HG02623 (cell line): ENCODE measurements around the gene CCDC154.

Experiments
- ATAC-seq: cut with Tn5 transposase; IDR thresholded peaks from one replicate; pipeline ENCODE4 v1.9.1; 2021; ENCODE audit warnings: moderate library complexity; ENCODE audit not compliant: unreplicated experiment

CCDC154 gene

GRCh38 chr16:1438229-1439057 is 5.9 kb downstream of the CCDC154 start:
- no peak for ATAC-seq

DNA sequence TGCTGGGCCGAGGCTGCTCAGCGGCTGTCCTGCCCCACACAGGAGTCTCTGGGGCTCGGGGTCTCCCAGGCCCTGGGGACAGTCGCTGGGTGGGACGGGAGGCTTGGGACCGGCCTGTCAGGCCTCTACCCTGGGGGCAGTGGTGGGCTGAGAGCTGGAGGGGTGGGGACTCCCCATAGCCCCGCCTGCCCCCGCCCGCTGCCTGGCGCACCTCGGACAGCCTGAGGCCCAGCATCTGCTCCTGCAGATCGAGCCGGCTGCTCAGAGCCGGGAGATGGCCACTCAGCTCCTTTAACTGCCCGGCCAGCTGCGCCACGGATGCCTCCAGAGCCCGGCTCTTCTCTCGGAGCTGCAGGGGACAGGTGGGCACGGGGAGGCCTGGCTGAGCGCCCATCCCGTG is 6.8 kb downstream of the CCDC154 start:
- ATAC-seq, result no peak

GRCh38 chr16:1436731-1437355 is 7.5 kb downstream of the CCDC154 start:
- no peak for ATAC-seq

DNA sequence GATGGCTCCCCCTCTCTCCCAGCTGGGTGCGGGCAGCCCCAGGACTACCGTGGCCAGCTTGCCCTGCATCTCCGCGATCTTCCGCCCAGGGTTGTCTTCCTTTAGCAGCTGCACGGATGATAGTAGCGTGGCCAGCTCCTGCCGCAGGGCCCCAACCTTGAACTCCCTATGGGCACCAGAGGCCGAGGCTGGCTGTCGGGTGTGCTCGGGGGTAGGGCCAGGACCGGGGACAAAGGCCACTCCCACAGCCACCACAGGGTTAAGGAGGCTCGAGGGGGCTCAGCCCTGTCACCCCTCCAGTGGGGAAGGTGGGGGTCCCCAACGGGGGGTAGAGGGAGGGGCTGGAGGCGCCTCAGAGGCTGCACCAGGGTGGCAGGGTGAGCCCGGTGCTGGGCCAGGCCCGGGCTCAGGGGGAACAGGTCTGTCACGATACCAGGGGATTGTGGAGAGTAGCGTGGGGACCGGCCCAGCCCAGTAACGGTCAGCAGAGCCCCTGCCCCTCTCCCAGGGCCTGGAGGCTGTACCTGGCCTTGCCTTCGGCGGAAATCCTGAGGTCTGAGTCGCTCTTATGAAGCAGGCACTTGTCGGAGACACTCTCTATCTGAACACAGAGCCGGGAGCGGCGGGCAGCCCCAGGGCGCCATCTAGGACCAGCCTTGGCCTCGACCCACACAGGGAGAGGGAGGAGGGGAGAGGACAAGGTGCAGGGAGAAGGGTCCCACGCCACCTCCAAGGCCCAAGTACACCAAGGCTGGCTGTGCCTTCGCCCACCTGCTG is 8.2 kb downstream of the CCDC154 start:
- no peak for ATAC-seq

- ATAC-seq, result no peak
Measured at GRCh38 chr16:1434644-1435592, 9.4 kb downstream of the CCDC154 start.

DNA sequence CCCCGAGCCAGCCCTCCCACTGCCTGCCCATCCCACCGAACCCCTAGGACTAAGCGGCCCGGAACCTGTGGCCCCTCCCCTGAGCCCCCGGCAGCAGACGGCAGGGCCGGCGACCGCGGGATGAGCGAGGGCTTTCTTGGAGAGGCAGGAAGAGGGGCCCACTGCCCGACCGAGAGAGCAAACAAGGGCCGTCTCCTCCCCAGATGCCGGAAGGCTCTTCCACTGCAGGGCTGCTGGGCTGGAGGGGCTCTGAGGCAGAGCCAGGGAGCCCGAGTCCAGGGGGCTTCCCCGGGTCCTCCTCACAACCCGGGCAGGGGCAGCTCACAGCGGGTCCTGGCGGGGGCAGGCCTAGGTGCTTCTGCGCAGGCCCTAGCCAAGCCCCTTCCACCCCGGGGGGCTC is 10.6 kb downstream of the CCDC154 start:
- no peak for ATAC-seq

- ATAC-seq, result no peak
Measured at GRCh38 chr16:1433263-1433560, 11.1 kb downstream of the CCDC154 start.

GRCh38 chr16:1432388-1433262 is 11.7 kb downstream of the CCDC154 start:
- ATAC-seq, result no peak

GRCh38 chr16:1431497-1432270 is 12.7 kb downstream of the CCDC154 start:
- ATAC-seq, result no peak

DNA sequence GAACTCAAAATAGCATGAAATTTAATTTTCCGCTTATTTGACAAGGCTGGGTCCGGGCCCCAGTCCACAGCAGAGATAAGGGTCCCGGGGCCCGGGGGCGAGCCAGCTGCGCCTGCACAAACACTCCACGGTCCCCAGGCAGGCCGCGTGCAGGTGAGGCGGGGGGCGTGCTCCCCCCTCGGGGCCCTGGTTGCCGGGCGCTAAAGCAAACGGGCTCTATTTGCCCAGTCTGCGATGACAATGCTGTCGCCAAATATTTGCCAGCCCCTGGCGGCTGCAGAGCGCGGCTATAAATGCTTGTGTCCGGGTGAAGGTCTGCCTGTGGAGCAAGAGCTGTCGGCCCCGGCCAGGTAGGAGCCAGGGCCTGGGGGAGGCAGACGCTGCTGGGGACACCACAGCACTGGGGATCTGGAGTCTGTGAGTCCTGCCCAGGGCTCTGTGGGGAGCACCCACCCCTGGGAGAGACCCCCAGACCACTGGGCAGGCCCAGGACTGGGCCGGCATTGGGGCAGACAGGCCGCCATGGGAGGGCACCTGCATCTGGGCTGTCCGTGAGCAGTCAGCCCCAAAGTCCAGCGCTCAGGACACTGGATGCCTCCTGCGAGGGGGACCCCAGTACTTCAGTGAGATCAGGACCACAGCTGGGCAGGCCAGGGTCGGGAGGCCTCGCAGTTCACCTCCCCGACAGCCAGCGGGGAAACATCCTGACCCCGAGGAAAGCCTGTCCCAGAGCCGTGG is 13.4 kb downstream of the CCDC154 start, which contains the start of gene PERCC1:
Gene PERCC1, plus strand, starts transcription at position 320 of the 738 bp plus-strand sequence. CDS start 1,516 bp downstream, outside the sequence.
- no peak for ATAC-seq

DNA sequence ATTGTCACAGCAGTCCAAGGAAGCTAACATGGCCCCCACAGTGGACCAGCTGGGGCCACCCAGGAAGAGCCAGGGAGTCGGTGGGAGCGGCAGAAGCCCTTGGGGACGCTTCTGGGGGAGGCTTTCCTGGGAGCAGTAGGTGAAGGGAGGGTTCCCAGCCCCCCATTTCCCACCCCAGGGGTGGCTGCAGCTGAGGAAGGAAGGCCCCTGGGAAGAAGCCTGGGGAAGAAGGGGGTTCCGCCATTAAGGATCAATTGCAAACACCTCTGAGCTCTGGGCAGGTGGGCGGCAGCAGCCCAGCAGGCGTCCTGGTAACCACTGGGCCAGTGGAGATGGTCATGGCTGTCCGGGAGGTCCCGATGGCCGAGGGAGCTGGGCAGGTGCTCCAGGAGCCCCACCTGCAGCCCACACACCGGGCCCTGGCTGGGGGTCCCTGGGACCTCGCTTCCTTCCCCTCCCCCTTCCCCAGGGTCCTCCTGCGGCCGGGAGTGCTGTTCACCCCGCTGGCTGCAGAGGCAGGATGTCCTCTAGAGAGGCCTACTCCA is 14.1 kb downstream of the CCDC154 start:
- no peak for ATAC-seq

DNA sequence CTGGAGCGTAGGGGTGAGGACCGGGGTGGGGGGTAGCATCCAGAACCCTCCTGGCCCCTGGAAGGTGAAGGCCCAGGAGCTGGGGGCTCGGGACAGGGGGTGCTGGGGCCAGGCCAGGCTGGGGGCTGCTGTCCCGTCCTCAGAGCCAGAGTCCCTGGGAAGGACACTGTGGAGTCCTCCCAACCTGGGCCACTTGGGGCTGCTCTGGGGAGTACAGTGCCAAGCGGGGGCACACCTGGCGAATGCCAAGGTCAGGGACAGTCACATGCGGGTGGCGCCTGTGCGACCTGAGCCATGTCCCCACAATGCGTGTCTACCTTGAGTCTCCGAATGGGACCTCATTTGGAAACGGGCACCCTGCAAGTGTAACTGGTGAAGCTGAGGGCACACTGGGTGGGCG is 14.7 kb downstream of the CCDC154 start:
- ATAC-seq, result no peak

- no peak for ATAC-seq
Measured at GRCh38 chr16:1429012-1429411, 15.3 kb downstream of the CCDC154 start.

DNA sequence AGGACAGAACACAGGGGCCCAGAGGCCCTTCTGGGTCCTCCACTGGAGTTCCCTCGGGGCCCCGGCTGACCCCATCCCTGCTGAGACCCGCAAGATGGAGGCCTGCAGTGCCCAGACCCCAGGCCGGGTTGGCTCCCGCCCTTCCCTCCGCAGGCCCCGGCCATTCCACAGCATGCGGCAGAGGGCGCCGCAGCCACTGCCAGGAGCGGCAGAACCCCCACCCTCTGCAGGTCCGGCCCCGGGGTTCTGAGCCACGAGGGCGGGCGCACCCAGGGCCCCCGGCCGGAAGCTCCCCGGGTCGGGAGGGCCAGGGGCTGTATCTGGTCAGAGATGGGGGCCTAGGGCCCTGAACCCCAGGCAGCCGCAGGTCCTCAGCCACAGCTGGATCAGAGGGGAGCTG is 15.8 kb downstream of the CCDC154 start:
- ATAC-seq, result no peak

GRCh38 chr16:1427473-1428461 is 16.6 kb downstream of the CCDC154 start:
- no peak for ATAC-seq

DNA sequence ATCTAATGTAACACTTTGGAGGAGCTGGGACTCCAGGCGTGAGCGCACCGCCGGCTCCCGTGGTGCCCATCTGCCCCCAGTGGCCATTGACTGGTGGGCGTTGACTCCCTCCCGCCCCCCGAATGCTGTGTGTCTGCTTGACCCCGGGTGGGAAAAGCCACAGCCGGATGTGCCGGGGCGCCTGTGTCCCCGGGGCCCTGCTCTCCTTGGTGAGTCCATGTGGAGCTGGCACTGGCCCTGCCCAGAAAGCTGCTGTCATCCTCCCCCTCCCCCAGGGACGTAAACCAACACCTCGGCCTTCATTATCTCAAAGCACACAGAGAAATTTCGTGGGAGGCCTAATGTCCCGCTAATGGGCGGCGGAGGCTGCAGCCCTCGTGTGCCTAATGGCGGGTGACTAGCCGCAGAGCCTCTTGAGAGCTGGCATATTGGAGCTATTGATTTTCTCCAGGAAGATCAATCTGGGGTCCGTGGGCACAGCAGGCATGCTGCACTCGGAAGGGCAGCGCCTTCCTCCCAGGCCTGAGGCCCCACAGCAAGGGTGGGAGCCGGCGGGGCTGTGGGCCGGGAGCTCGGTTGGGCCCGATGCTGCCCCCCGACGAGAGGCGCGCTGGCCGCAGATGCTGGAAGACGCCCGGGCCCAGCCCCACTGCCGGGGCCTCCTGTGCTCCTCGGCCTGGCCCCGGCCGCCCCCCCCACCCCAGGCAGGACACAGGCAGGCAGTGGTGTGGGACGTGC is 17.5 kb downstream of the CCDC154 start:
- ATAC-seq, result no peak
